ENCODE data around the gene DNAL1.

DNA sequence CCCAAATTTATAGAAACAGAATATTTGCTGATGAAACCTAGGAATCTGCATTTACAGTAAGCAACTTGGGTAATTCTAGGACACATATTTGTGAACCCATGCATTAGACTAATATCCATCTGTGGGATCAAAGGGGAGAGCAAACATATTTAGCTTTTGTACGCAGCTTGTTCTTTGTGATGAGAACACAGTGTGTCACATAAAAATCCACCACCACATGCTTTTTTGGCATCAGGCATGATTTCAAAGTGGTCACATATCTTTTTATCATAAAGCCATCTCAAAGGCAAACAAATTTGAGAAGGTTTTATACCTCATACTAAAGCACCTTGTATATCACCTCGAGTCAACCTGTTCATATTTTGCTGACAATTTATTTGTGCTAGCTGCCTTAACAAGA, 15.7 kb downstream of the DNAL1 start:
- TF ChIP-seq POLR2A (IDR thresholded peaks at IDR 0.05; ENCODE audit: low read length) (no peak), CHD2 (IDR thresholded peaks at IDR 0.05; ENCODE audit: low read length, partially characterized antibody) (no peak), MAX (IDR thresholded peaks at IDR 0.05) (no peak), EP300 (IDR thresholded peaks at IDR 0.05) (no peak), CBX2 (IDR thresholded peaks at IDR 0.05; ENCODE audit: borderline replicate concordance, low read depth) (no peak), MAFK (IDR thresholded peaks at IDR 0.05; ENCODE audit: partially characterized antibody) (no peak)
- TF ChIP-seq, protein P1, sequence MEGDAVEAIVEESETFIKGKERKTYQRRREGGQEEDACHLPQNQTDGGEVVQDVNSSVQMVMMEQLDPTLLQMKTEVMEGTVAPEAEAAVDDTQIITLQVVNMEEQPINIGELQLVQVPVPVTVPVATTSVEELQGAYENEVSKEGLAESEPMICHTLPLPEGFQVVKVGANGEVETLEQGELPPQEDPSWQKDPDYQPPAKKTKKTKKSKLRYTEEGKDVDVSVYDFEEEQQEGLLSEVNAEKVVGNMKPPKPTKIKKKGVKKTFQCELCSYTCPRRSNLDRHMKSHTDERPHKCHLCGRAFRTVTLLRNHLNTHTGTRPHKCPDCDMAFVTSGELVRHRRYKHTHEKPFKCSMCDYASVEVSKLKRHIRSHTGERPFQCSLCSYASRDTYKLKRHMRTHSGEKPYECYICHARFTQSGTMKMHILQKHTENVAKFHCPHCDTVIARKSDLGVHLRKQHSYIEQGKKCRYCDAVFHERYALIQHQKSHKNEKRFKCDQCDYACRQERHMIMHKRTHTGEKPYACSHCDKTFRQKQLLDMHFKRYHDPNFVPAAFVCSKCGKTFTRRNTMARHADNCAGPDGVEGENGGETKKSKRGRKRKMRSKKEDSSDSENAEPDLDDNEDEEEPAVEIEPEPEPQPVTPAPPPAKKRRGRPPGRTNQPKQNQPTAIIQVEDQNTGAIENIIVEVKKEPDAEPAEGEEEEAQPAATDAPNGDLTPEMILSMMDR (IDR thresholded peaks at IDR 0.05), result no peak
- TF ChIP-seq, protein P2, sequence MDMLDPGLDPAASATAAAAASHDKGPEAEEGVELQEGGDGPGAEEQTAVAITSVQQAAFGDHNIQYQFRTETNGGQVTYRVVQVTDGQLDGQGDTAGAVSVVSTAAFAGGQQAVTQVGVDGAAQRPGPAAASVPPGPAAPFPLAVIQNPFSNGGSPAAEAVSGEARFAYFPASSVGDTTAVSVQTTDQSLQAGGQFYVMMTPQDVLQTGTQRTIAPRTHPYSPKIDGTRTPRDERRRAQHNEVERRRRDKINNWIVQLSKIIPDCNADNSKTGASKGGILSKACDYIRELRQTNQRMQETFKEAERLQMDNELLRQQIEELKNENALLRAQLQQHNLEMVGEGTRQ (IDR thresholded peaks at IDR 0.05), result no peak
- TF ChIP-seq, protein P3, sequence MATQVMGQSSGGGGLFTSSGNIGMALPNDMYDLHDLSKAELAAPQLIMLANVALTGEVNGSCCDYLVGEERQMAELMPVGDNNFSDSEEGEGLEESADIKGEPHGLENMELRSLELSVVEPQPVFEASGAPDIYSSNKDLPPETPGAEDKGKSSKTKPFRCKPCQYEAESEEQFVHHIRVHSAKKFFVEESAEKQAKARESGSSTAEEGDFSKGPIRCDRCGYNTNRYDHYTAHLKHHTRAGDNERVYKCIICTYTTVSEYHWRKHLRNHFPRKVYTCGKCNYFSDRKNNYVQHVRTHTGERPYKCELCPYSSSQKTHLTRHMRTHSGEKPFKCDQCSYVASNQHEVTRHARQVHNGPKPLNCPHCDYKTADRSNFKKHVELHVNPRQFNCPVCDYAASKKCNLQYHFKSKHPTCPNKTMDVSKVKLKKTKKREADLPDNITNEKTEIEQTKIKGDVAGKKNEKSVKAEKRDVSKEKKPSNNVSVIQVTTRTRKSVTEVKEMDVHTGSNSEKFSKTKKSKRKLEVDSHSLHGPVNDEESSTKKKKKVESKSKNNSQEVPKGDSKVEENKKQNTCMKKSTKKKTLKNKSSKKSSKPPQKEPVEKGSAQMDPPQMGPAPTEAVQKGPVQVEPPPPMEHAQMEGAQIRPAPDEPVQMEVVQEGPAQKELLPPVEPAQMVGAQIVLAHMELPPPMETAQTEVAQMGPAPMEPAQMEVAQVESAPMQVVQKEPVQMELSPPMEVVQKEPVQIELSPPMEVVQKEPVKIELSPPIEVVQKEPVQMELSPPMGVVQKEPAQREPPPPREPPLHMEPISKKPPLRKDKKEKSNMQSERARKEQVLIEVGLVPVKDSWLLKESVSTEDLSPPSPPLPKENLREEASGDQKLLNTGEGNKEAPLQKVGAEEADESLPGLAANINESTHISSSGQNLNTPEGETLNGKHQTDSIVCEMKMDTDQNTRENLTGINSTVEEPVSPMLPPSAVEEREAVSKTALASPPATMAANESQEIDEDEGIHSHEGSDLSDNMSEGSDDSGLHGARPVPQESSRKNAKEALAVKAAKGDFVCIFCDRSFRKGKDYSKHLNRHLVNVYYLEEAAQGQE (IDR thresholded peaks at IDR 0.05), result no peak

Measured in A549 (cell line).